Calu3 (cell line): ENCODE data around the gene OSER1. TPM values are rescaled to one million over a fixed set of nuclear protein-coding genes. Genes with fewer than 3 reads are reported as not detected.

Experiments
- BruUV-seq: library from RNA; stranded (reverse); fragments of 400-500 nt; replicated peaks from 2 replicates; lab custom pipeline; 2021; lab: Mats Ljungman, UMichigan
- CTCF ChIA-PET: fragments of 300-600 bp; sonication (Branson Sonifier 250); formaldehyde crosslinking; loops from one replicate; lab custom pipeline; 2022; ENCODE audit warnings: antibody characterized with exemption; lab: Charles Lee
- DNase-seq: peaks from one replicate; pipeline ENCODE4 v3.0.0; 2022
- H3K27ac Mint-ChIP-seq: one replicate; pipeline ENCODE4 v1.8.0; 2022; ENCODE audit warnings: mixed read lengths; ENCODE audit not compliant: unreplicated experiment
- H3K27me3 Mint-ChIP-seq: one replicate; pipeline ENCODE4 v1.8.0; 2022; ENCODE audit warnings: mixed read lengths; ENCODE audit not compliant: unreplicated experiment
- H3K36me3 Mint-ChIP-seq: one replicate; pipeline ENCODE4 v1.8.0; 2022; ENCODE audit warnings: mild to moderate bottlenecking, moderate library complexity, mixed read lengths; ENCODE audit not compliant: insufficient read depth, unreplicated experiment
- H3K4me1 Mint-ChIP-seq: one replicate; pipeline ENCODE4 v1.8.0; 2022; ENCODE audit warnings: mild to moderate bottlenecking, low read depth, mixed read lengths; ENCODE audit not compliant: unreplicated experiment
- H3K4me3 Mint-ChIP-seq: one replicate; pipeline ENCODE4 v1.8.0; 2022; ENCODE audit warnings: mild to moderate bottlenecking, low read depth, moderate library complexity, mixed read lengths; ENCODE audit not compliant: unreplicated experiment
- H3K9me3 Mint-ChIP-seq: one replicate; pipeline ENCODE4 v1.8.0; 2022; ENCODE audit warnings: low read depth, mixed read lengths; ENCODE audit not compliant: unreplicated experiment
- intact Hi-C: fragments of 100-400 bp; cut with micrococcal nuclease; formaldehyde crosslinking; loops from one replicate; pipeline ENCODE4 v1.10.0; 2022; ENCODE audit not compliant: unreplicated experiment
- total RNA-seq: library from RNA; stranded (reverse); gene quantifications from 2 replicates; pipeline ENCODE4 v1.2.3, GENCODE V29; 2022
- TF ChIP-seq, protein P1 (sequence below): fragments of 200-600 bp; IDR thresholded peaks from one replicate; pipeline ENCODE4 v1.8.0; 2022; ENCODE audit warnings: antibody characterized with exemption; ENCODE audit not compliant: unreplicated experiment

The OSER1 gene
- total RNA-seq, 1 experiment from 2014 or later = 56.7 TPM

DNA sequence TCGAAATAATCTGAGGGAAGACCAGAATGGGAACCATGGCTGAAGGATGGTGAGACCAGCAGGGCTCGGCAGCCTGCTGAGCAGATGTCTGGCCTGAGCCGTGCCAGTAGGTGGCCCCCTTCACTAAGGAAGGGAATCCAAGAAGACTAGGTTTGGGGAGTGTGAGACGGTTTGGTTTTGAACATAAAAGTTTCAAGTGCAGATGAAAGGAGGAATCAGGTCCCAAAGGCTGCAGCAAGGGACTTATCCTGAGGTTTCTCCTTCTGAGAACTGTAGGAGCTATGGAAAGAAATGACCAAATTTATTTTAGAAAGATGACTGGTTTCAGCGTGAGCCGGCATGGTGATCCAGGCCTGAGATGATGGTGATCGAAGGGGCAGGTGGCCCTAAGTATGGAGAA, 4.6 kb upstream of the OSER1 start:
- Mint-ChIP-seq H3K27ac (no peak overlapping the region), H3K27me3 (no peaks in the 10 kb centered on the region), H3K9me3 (no peaks in the 10 kb centered on the region), H3K4me3 (no peak overlapping the region), H3K4me1 (peaks cover 16% of the 10 kb centered on the region), H3K36me3 (peaks cover 22% of the 10 kb centered on the region)
- TF ChIP-seq, protein P1, sequence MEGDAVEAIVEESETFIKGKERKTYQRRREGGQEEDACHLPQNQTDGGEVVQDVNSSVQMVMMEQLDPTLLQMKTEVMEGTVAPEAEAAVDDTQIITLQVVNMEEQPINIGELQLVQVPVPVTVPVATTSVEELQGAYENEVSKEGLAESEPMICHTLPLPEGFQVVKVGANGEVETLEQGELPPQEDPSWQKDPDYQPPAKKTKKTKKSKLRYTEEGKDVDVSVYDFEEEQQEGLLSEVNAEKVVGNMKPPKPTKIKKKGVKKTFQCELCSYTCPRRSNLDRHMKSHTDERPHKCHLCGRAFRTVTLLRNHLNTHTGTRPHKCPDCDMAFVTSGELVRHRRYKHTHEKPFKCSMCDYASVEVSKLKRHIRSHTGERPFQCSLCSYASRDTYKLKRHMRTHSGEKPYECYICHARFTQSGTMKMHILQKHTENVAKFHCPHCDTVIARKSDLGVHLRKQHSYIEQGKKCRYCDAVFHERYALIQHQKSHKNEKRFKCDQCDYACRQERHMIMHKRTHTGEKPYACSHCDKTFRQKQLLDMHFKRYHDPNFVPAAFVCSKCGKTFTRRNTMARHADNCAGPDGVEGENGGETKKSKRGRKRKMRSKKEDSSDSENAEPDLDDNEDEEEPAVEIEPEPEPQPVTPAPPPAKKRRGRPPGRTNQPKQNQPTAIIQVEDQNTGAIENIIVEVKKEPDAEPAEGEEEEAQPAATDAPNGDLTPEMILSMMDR = peak; percentile 91
- no TSS peak for BruUV-seq
- CTCF ChIA-PET = interaction anchor here (1.0 to 2.6 kb wide), 3 partner anchors 247 to 256 kb away, joined by 4 to 19 read pairs (median 4); no protein-coding TSS in a partner anchor
- intact Hi-C loops = loop anchor here (1.0 to 10.0 kb wide), 5 partner anchors 246 to 652 kb away; no protein-coding TSS in a partner anchor
- peak; percentile 89 for DNase-seq

DNA sequence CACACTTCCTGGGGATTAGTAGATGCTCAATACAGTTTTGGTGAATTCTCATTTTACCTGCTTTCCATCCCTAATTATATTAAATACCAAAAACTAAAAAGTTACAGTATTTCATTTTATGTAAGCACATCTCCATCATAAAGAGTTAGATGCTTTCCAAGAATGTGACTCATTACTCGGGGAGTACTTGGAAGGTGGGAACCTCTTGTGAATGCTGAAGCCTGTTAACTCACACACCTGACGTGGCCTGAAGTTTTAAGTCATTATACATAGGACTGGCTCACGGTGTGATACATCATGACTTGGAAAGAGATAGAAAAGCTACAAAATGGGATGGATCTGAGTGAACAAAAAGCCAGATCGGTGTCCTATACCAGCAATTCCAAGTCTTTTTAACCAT, 2.2 kb upstream of the OSER1 start:
- CTCF ChIA-PET = interaction anchor here (0.7 to 2.0 kb wide), 4 partner anchors 17 to 96 kb away, joined by 4 to 5 read pairs (median 4); no protein-coding TSS in a partner anchor
- DNase-seq = no peak

DNA sequence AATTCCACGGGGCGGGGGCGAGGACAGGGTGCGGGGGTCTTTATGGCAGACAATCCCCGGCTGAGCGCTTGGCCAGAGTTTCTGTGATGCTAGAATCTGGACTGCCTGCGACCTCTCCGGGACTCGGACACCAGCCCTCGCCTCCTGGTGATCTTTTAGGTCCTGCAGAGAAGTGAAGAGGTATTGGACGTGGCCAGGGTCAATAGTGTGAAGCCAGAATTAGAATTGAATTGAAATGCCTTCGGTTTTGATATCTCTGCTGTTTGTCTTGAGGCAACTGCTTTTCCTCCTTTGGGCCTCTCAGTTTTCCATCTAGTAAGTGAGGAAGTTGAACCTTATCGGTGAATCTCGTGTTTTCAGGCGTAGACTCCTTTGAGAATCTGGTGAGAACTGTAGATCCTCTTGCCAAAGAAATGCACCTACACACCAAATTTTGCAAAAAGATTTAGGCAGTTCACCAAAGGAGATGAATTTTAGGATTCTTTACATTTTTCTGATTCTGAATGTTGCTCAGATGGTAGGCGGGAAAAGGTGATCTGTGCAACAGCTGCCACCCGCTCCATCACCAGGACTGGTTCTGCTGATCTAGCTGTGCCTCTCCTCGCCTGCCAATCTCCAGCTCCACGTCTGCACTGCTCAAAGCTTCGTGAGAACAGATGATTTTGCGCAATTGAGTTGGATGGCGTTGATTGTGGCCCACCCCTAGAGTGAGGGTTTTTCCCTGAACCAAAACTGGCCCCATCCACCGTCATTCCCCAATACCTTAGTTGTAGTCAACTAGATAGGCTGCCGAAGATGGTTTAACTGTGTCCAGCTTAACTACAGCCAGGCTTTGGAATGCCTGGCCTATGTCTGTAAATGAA, 837 bp upstream of the OSER1 start:
- TSS peak; percentile 87 for BruUV-seq
- no peaks in the 10 kb centered on the region for H3K27me3 Mint-ChIP-seq
- DNase-seq = peak; percentile 29
- TF ChIP-seq, protein P1 = no peak
- H3K4me1 Mint-ChIP-seq = peaks cover 39% of the 10 kb centered on the region
- H3K36me3 Mint-ChIP-seq = peaks cover 41% of the 10 kb centered on the region
- peak overlapping the region; percentile 94 for H3K27ac Mint-ChIP-seq
- H3K4me3 Mint-ChIP-seq = peak overlapping the region; percentile 90
- no peaks in the 10 kb centered on the region for H3K9me3 Mint-ChIP-seq
- CTCF ChIA-PET = interaction anchor here (0.7 to 2.0 kb wide), 2 partner anchors 94 to 196 kb away, joined by 3 to 4 read pairs; no protein-coding TSS in a partner anchor
- intact Hi-C loops = loop anchor here (10.0 kb wide), 1 partner anchor 523 kb away; no protein-coding TSS in a partner anchor

More for the DNA sequence above, 2.2 kb upstream of the OSER1 start:
- H3K4me1 Mint-ChIP-seq = peaks cover 33% of the 10 kb centered on the region
- no peaks in the 10 kb centered on the region for H3K9me3 Mint-ChIP-seq
- TF ChIP-seq, protein P1 = no peak
- intact Hi-C loops = loop anchor here (10.0 kb wide), 1 partner anchor 522 kb away; no protein-coding TSS in a partner anchor
- no peak overlapping the region for H3K4me3 Mint-ChIP-seq
- H3K27ac Mint-ChIP-seq = no peak overlapping the region
- H3K27me3 Mint-ChIP-seq = no peaks in the 10 kb centered on the region
- no TSS peak for BruUV-seq
- peaks cover 44% of the 10 kb centered on the region for H3K36me3 Mint-ChIP-seq

DNA sequence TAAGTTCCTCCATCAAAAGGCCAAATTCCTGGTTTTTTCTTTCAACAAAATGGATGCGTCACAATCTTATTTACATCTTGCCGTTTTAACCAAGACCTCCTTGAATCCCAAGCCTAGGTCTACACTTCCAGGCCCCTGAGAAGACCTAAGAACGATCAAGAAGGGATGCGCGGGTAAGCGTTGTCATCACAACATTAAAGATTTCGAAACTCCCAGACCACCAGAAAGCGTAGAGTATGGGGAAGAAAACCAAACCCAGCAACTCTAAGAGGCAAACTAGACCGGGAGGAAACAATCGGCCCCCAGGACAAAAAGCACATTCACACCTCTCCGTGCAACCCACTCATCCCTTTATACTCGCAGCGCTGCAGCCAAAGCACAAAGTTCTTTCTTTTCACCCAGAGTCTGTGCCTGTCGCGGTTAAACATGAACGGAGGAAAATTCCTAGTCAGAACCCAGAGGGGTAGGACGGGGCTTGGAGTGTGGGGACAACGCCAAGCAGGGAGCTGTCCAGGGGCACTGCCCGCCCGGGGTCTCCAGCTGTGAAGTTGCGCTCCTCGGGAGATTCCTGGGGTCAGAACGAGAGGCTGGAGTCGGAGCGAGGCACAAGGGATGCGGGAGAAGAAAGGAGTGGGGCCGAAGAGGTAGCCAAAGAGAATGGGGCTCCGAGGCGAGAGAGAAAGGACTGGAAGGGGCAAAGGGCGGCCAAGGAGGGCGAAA, 725 bp downstream of the OSER1 start:
- TSS peak; percentile 40 for BruUV-seq
- H3K9me3 Mint-ChIP-seq = no peaks in the 10 kb centered on the region
- TF ChIP-seq, protein P1 = no peak
- no peaks in the 10 kb centered on the region for H3K27me3 Mint-ChIP-seq
- H3K36me3 Mint-ChIP-seq = peaks cover 48% of the 10 kb centered on the region
- peak overlapping the region; percentile 90 for H3K4me3 Mint-ChIP-seq
- no peak for DNase-seq
- H3K4me1 Mint-ChIP-seq = peaks cover 36% of the 10 kb centered on the region
- peak overlapping the region; percentile 94 for H3K27ac Mint-ChIP-seq
- CTCF ChIA-PET = interaction anchor here (0.5 to 1.5 kb wide), 7 partner anchors 7 to 682 kb away, joined by 3 to 6 read pairs (median 3); partner anchors contain the start of gene FITM2
- intact Hi-C loops = loop anchor here (10.0 kb wide), 1 partner anchor 525 kb away; no protein-coding TSS in a partner anchor
